Panc1 (cell line): Measurements from ENCODE around the gene KCNT1.

Source experiments
- CTCF ChIP-seq: fragments of 450-650 bp; IDR thresholded peaks from 2 replicates; pipeline ENCODE4 v1.5.1; 2017; ENCODE audit warnings: mild to moderate bottlenecking
- POLR2AphosphoS5 ChIP-seq: IDR thresholded peaks from 2 replicates; pipeline ENCODE4 v1.6.1; 2012; ENCODE audit warnings: mild to moderate bottlenecking, low read depth, low read length, moderate library complexity
- SIN3A ChIP-seq: IDR thresholded peaks from 2 replicates; pipeline ENCODE4 v1.6.1; 2012; ENCODE audit warnings: low read depth, mild to moderate bottlenecking, low read length, moderate library complexity, borderline replicate concordance; ENCODE audit not compliant: insufficient read depth
- TCF7L2 ChIP-seq: IDR thresholded peaks from 2 replicates; pipeline ENCODE4 v1.6.1; 2011; ENCODE audit warnings: mild to moderate bottlenecking, low read depth, low read length, inconsistent platforms
- TF ChIP-seq, protein P1 (sequence below), 2 experiments: IDR thresholded peaks; 2 replicates each; pipeline ENCODE4 v1.6.1; 2011 to 2012; ENCODE audit warnings: low read depth in 2 of 2, control low read depth in 1 of 2, low read length in 1 of 2, mild to moderate bottlenecking in 1 of 2, moderate library complexity in 1 of 2; ENCODE audit not compliant: insufficient read depth in 1 of 2

DNA sequence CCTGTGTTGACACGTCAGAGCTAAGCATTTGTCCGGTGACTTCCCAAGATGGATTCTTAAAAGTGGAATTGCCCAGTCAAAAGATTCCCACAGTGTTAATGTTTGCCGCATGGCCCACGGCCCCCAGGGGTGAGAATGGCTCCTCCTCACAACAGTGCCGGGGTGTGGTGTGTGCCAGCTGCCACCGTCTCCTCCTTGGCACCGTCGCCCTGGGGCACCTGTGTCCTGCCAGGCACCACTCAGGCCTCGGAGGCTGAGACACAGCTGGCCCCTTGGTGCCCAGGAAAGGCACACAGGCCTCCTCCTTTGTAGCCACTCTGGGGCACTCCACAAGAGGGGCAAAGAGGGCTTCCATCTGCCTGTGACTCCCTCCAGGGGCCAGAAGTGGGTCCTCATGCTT, 4.3 kb downstream of the KCNT1 start:
- TF ChIP-seq CTCF (no peak), TCF7L2 (no peak), POLR2AphosphoS5 (no peak), SIN3A (no peak)
- TF ChIP-seq, protein P1, sequence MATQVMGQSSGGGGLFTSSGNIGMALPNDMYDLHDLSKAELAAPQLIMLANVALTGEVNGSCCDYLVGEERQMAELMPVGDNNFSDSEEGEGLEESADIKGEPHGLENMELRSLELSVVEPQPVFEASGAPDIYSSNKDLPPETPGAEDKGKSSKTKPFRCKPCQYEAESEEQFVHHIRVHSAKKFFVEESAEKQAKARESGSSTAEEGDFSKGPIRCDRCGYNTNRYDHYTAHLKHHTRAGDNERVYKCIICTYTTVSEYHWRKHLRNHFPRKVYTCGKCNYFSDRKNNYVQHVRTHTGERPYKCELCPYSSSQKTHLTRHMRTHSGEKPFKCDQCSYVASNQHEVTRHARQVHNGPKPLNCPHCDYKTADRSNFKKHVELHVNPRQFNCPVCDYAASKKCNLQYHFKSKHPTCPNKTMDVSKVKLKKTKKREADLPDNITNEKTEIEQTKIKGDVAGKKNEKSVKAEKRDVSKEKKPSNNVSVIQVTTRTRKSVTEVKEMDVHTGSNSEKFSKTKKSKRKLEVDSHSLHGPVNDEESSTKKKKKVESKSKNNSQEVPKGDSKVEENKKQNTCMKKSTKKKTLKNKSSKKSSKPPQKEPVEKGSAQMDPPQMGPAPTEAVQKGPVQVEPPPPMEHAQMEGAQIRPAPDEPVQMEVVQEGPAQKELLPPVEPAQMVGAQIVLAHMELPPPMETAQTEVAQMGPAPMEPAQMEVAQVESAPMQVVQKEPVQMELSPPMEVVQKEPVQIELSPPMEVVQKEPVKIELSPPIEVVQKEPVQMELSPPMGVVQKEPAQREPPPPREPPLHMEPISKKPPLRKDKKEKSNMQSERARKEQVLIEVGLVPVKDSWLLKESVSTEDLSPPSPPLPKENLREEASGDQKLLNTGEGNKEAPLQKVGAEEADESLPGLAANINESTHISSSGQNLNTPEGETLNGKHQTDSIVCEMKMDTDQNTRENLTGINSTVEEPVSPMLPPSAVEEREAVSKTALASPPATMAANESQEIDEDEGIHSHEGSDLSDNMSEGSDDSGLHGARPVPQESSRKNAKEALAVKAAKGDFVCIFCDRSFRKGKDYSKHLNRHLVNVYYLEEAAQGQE (IDR thresholded peaks at IDR 0.05; ENCODE audit: insufficient read depth in 1 of 2, low read depth in 2 of 2, low read length in 1 of 2): no peak
